Activated naive CD8-positive, alpha-beta T cell treated with anti-CD3 and anti-CD28 coated beads, Interleukin-2, amount 10 ng/mL, durations not matched to agents 7 days and 5 days (primary cell): ENCODE measurements around the gene EFNB2. TPM values are rescaled to one million over a fixed set of nuclear protein-coding genes. Genes with fewer than 3 reads are reported as not detected.

Source experiments
- ATAC-seq: fragments of 150-1000 bp; cut with Tn5 transposase; one replicate; pipeline ENCODE4 v1.10.0; 2021; ENCODE audit warnings: low read depth, moderate library complexity
- POLR2A ChIA-PET: fragments of 350-600 bp; sonication (Branson Sonifier 250); formaldehyde crosslinking; loops from one replicate; lab custom pipeline; 2021; ENCODE audit warnings: antibody characterized with exemption; lab: Charles Lee
- DNase-seq: peaks from one replicate; pipeline ENCODE4 v3.0.0; 2021
- H3K27ac Mint-ChIP-seq: one replicate; pipeline ENCODE4 v1.8.0; 2022; ENCODE audit warnings: mild to moderate bottlenecking, mixed read lengths
- H3K27me3 Mint-ChIP-seq: one replicate; pipeline ENCODE4 v1.8.0; 2022; ENCODE audit warnings: mild to moderate bottlenecking, moderate library complexity, mixed read lengths
- H3K36me3 Mint-ChIP-seq: one replicate; pipeline ENCODE4 v1.8.0; 2021; ENCODE audit warnings: mild to moderate bottlenecking, mixed read lengths
- H3K4me1 Mint-ChIP-seq: one replicate; pipeline ENCODE4 v1.8.0; 2021; ENCODE audit warnings: mixed read lengths
- H3K4me3 Mint-ChIP-seq: one replicate; pipeline ENCODE4 v1.8.0; 2022; ENCODE audit warnings: mild to moderate bottlenecking, moderate library complexity, mixed read lengths
- H3K9me3 Mint-ChIP-seq: one replicate; pipeline ENCODE4 v1.8.0; 2021; ENCODE audit warnings: mixed read lengths
- total RNA-seq, 2 experiments: library from RNA; stranded (reverse); gene quantifications; one replicate each; pipeline ENCODE4 v1.2.3, GENCODE V29; 2021

The EFNB2 gene
- total RNA-seq, 2 experiments from 2014 or later = 0.14 to 0.23 TPM

DNA sequence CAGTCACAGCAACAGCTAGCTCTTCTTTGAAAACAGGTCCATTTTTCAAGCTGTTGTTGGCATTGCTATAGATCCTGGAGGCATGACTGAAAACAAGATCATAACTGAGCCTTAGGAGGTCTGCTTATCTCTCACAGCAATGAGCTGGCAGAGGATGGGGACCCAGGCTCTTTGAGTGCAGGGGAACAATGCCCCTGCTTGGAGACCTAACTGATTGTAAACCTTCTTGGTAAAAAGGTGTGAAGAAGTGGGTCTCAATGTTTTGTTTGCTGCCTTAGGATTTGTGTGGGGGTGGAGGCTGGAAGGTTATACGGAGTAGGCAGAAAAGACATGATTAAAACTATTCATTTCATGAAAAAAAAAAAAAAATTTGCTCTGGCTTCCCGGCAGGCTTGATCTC, 94.6 kb downstream of the EFNB2 start:
- POLR2A ChIA-PET = no interaction called here
- no peak overlapping the region for H3K4me3 Mint-ChIP-seq

More for the DNA sequence above, 94.6 kb downstream of the EFNB2 start:
- ATAC-seq (no peak), DNase-seq (no peak)
- Mint-ChIP-seq H3K27me3 (peaks cover 5% of the 10 kb centered on the region), H3K27ac (no peak overlapping the region), H3K9me3 (no peaks in the 10 kb centered on the region), H3K4me1 (no peaks in the 10 kb centered on the region), H3K36me3 (no peaks in the 10 kb centered on the region)

Other genes with a start within 250 kb of the EFNB2 start
- gene ARGLU1, start 32.5 kb upstream of the EFNB2 start, total RNA-seq = 100 to 1,000 TPM; 171 to 173 TPM